Activated CD4-positive, alpha-beta T cell treated with anti-CD3 and anti-CD28 coated beads for 1 hour (primary cell): ENCODE data around the gene DUXA.
A peak's percentile ranks its signal among the peaks of the same experiment; 100 is the strongest.
"Not testable (repeated sequence)": the region's sequence is repeated elsewhere in the genome, so short reads cannot be mapped to it uniquely, and the experiment has no call there.

ENCODE experiments used
- DNase-seq: peaks from one replicate; pipeline ENCODE4 v3.0.0-alpha.2; 2020

Gene DUXA

DNA sequence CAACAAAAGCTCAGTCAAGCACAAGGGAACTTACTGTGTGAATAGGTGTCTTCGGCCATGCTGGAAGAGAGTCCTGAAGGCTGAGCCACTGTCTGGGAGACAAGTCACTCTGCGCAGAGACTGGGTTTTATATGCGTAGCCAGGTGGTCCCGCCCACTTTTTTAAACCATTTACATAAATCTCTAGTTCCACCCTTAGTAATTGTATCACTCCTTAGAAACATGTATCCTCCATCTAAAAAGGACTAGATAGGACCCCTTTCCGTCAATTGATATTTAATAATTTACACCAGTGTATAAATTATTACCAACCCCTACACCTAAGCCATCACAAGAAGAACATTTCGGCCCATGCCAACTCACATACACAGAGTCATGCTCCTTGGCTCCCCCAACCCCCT, at the start of gene DUXA:
DUXA (minus strand) TSS at position 101 of the 400 bp plus-strand sequence; CDS start at position 59, 42 bp downstream.
- no peak for DNase-seq

DNA sequence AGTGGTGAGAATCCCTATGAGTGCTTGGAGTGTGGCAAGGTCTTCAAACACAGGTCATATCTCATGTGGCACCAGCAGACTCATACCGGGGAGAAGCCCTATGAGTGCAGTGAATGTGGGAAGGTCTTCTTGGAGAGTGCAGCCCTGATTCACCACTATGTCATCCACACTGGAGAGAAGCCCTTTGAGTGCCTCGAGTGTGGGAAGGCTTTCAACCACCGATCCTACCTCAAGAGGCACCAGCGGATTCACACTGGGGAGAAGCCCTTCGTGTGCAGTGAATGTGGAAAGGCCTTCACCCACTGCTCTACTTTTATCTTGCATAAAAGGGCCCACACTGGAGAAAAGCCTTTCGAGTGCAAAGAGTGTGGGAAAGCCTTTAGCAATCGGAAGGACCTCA, 44.8 kb upstream of the DUXA start:
- DNase-seq = no peak

DNA sequence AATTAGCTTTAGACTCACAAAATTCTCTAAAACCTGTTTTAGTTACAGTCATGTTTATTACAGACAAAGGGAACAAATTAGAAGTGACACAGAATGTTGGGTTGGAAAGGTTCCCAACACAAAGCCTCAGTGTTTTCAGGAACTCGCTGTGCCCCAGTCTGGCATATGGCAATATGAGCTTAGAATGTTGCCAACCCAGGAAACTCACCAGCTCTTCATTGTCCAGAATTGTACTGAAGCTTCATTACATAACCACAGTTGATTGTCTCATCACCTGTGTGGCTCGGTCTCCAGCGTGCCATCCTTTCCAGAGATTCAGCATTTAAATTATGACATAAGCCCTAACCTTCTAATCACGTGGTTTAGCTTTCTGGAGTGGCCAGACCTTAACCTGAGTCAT, 43.1 kb upstream of the DUXA start:
- DNase-seq = no peak

DNA sequence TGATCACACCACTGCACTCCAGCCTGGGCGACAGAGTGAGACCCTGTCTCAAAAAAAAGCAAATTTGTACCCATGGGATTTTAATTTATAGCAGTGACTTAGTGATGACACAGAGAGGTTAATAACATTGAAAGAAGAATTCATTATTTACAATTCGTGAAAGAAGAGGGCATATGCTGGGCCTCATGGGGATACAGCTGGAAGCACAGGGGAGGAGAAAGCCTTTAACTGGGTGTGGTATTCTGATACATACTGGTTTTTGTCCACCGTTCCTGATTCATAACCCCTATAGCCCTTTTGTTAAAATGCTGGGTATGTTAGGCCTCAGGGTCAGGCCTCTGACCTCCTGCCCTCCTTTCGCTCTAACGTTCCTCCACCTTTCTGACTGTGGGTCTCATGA, 34.9 kb upstream of the DUXA start:
- no peak for DNase-seq

DNA sequence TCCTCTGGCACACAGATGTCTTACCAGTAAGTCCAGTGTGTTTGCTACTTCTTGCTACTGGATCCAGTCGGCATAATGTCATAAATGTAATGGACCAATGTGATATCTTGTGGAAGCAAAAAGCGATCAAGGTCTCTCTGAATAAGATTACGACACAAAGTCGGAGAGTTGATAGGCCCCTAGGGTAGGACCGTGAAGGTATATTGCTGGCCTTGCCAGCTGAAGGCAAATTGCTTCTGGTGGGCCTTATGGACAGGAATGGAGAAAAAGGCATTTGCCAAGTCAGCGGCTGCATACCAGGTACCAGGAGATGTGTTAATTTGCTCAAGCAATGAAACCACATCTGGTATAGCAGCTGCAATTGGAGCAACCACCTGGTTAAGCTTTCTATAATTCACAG, 30.6 kb upstream of the DUXA start:
- DNase-seq = not testable (repeated sequence)

DNA sequence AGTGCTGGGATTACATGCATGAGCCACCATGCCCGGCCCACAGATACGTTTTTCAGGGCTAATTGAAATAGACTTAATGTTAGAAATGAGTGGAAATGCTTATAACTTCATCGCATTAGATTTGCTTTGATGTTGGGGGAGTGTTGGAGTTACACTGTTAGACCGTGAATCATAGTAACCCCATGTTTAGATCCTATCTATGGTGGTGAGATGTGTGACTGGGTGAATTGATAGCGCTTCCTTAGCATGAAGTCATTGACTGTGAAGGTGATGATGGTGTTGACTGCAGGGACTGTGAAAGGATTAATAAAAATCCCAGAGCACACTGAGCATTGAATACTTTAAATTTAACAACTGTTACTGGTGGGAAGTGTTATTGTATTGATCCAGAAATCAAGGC, 25.7 kb upstream of the DUXA start:
- DNase-seq = no peak

DNA sequence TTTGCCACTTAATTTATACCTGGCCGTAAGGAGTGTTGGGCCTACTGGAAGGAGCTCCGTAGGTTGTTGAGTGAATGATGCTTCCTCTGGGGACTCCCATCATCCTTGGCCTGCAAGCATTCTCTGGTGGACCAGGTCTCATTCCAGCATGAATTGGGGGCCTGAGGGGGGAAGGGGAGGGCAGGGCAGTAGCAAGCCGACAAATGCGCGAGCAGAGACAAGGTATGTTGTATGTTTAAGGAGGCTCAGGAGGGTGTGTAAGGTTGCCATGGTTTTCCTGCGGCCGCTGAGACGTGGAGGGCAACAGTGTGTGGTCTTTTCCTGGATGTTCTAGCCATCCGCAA, 24.8 kb upstream of the DUXA start:
- DNase-seq = no peak

DNA sequence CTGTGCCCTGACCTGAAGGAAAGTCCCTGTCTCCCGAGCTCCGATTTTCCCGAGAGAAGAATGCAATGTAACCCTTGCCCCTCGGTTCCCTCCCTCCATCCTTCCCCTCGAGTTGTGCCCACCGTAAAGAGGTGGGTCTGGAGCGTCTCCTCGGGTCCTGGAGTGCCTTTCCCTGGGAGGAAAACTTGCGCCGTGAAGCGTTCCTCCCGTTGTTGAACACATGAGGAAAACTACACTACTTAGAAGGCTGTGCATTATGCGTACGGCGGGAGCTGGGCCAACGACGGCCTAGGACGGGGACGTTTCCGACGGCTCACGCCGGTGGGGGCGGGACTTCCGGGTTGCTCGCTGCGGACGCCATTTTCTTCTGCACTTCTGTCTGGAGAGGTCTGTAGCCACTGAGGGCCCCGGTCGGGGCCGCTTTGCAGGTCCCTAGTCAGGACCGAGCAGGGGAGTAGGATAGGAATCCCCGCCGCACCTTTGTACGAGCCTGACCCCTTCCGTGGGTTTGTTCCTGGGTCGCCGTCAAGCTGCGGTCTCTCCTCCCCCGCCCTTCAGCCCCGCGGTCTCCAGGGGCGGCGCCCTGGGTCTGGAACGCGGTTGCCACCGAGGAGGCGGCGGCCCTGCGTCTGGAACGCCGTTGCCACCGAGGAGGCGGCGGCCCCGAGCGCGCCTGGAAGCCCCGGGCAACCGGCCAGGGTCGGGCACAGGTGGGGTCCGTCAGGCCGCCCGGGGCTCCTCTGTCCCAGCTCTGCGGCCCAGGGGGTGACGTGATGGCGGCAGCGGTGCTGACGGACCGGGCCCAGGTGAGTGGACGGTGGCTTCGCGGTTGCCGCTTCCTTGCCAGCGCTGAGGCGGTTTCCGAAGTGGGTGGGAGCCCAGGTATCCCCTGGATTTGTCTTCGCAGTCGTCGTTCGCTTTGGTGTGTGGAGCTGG, 24.1 kb upstream of the DUXA start, which contains the start of gene ZNF264:
ZNF264 (plus strand) TSS at position 360 of the 936 bp plus-strand sequence; CDS start at position 774, 414 bp downstream.
- DNase-seq = peak; percentile 78

DNA sequence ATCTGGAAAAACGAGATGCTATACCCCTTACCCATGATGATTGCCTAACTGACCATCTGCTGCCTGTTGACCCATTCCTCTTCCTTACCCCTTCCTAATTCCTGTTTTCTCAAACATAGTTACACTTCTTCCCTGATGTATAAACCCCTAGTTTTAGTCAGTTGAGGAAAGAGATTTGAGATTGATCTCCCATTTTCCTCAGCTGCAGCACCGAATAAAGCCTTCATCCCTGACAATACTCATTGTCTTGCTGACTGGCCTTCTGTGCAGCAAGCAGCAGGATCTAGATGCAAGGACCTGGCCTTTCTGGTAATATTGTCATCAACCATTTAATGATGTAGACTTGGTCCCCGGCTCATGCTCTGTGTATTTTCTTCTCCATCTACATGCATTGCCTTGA, 23.0 kb upstream of the DUXA start:
- DNase-seq = no peak

DNA sequence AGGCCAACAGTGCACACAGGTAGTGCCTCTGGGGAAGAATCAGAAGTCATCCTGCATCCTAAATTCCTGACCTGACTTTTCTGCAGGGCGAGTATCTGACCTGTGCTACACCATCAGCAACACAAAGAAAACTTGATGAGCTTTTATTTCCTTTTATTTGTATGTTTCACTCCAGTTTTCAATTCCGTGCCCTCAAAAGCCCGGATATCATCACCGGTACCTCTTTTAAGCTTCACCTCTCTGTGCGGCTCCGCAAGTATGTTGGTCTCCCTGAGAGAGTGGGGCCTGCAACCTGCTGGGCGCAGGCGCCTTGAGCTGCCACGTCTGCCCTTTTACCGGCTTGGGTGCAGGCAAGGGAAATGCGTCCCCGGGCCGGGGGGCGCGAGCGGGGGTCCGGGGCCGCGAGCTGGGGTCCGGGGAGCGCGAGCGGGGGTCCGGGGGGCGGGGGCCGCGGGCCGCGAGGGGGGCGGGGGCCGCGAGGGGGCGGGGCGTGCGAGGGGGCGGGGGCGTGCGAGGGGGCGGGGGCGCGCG, 4.3 kb upstream of the DUXA start:
- DNase-seq = peak; percentile 22

DNA sequence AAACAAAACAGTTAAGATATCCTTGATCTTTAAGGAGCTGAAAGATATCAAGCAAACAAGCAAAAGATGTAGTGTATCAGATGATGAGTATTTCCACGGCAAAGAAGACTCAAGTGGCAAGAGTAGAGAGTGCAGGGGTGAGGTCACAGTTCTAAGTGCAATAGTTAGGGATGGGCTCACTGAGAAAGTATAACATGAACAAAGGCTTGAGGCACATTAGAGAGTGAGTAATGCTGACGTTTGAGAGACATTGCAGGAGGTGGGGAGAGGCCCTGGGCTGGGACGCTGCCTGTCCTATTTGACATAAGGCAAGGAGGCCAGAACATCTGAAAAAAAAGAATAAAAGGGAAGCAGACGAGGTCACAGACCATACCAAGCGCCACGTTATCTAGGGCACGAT, 1.4 kb downstream of the DUXA start:
- DNase-seq = no peak

DNA sequence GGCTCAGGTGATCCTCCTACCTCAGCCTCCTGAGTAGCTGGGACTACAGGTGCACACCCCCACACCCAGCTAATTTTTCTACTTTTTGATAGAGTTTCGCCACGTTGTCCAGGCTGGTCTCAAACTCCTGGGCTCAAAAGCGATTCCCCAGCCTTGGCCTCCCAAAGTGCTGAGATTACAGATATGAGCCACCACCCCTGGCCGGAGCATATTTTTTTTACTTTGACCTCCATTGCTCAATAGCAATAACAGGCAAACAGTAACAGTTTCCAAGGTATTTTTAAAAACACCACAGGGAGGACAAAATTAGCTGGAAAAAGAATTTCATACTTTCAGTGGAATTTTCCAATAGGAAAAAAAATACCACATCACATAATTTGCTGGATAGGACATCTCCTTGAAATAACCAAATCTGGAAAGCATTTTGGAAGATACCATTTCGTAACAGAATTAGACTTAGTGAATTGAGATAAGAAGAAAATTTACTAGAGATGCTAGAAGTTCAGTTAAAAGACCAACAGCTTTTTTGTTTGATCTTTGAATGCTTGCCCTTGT, 5.2 kb downstream of the DUXA start:
- no peak for DNase-seq

DNA sequence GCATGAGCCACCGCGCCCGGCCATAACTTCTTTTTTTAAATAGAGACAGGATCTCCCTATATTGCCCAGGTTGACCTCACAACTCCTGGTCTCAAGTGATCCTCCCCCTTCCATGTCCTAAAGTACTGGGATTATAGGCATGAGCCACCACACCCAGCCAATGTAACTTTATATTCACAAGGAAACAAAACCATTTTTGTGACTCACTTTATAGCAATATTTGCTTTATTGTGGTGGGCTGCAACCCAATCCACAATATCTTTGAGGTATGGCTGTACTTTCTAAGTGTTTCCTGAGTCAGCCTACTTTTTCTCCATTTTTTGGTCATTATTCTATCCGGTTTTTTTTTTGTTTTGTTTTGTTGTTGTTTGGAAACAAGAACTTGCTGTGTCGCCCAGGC, 14.4 kb downstream of the DUXA start:
- no peak for DNase-seq

DNA sequence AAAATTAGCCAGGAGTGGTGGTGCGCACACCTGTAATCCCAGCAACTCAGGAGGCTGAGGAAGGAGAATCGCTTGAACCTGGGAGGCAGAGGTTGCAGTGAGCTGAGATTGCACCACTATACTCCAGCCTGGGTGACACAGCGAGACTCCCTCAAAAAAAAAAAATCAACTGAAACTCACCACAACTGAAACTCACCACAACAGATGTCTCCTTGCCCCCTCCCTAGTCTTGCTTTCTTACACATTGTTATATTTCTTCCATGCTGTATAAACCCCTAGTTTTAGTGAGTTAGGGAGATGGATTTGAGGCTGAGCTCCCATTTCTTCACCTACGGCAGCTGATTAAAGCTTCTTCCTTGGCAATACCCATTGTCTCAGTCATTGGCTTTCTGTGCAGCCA, 25.6 kb downstream of the DUXA start:
- DNase-seq = no peak

DNA sequence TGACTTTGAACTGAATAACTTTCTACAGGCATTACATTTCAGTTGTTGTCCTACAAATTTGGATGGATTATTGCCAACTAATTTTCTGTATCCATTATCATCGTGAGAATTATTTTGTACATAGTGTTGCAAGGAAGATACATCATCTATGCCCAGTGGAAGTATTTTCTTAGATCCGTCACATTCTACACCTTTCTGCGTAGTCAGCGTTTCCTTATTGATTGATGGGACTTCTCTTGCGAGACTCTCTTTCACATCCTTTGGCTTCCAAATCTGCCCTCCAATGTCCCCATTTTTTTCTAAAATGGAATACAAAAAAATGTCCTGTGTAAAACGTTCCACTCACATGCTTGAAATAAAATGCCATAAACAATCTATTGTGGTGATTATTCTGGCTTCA, 31.5 kb downstream of the DUXA start:
- DNase-seq = no peak

DNA sequence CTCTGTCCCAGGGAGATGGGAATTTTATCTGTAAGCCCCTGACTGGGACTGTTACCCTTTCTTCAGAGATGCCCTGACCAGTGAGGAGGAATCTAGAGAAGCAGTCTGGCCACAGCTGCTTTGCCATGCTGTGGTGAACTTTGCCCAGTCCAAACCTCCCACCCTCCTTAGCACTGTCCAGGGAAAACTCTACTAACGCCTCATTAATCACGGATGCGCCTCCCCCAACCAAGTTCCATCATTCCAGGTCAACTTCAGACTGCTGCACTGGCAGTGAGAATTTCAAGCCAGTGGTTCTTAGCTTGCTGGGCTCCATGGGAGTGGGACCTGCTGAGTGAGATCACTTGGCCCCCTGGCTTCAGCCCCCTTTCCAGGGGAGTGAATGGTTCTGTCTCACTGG, 39.9 kb downstream of the DUXA start:
- not testable (repeated sequence) for DNase-seq

DNA sequence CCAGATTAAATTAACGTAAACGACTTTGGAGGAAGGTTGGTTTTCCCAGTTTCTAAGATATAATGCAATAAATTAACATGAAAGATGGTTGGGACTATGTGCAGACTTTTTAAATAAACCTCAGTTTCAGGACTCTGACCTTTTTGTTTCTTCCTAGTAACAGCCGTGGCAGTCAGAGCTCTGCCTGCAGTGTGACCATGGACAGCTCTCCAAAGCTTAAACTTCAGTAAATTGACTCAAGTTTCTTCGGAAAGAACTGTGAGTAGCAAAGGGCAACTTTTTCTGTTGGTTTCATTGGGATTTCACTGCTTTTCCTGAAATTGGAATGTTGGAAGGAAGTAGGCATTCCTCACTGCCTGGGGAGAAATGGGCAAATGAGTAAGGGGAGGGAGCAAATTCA, 43.4 kb downstream of the DUXA start:
- DNase-seq = no peak

DNA sequence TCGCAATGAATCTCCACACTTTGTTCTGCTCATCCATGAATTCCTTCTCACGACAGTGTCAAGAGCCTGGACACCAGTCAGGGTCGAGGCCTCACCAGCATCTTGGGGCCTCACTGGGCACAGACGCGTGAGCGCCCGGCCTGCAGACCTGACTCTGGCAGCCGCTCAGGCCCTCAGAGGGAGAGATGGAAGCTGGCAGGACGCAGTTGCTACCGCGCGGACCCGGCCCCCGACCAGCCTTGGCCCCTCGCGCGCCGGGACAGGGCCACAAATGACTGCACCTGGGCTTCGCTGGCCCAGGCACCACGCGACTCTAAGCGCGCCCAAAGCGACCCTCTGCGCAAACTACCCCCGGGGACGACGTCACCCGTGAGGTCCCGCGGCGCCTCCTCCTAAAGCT, 48.4 kb downstream of the DUXA start:
- DNase-seq = no peak

DNA sequence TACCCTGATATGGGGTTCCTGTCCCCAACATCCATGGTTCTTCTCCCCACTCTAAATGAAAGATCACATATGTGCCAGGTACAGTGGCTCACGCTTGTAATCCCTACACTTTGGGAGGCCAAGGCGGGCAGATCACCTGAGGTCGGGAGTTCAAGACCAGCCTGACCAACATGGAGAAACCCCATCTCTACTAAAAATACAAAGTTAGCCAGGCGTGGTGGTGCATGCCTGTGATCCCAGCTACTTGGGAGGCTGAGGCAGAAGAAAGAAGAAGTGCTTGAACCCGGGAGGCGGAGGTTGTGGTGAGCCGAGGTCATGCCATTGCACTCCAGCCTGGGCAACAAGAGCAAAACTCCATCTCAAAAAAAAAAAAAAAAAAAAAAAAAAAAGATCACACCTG, 53.8 kb downstream of the DUXA start:
- DNase-seq = not testable (repeated sequence)

DNA sequence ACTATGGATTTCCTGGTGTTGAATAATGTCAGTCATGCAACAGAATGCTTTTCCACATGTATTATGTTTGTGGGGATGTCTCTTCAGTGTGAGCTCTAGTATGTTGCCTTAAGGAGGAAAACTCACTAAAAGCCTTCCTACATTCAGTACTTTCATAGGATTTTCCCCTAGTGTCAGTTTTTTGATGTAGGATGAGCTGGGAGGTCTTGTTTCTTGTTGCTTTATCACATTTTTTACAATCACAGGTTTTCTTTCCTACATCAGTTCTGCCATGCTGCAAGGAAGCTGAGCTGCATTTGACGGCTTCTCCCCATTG, 56.0 kb downstream of the DUXA start:
- no peak for DNase-seq

DNA sequence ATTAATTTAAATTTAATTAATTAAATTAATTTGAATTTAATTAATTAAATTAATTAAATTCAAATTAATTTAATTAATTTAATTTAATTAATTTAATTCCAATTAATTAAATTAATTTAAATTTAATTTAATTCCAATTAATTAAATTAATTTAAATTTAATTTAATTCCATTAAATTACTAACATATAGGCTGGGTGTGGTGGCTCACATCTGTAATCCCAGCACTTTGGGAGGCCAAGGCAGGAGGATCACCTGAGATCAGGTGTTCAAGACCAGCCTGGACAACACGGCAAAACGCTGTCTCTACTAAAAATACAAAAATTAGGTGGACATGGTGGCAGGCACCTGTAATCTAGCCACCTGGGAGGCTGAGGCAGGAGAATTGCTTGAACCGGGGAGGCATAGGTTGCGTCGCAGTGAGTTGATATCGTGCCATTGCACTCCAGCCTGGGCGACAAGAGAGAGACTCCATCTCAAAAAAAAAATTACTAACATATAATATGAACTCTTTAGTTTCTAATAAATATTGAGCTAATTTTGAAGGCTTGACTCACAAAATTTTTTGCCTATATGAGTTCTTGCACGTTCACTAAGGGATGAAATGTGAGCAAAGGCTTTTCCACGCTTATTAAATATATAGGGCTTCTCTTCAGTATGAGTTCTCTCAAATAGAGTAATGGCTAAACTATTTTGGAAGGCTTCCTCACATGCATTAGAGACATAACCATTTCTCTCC, 56.5 kb downstream of the DUXA start:
- DNase-seq = no peak

DNA sequence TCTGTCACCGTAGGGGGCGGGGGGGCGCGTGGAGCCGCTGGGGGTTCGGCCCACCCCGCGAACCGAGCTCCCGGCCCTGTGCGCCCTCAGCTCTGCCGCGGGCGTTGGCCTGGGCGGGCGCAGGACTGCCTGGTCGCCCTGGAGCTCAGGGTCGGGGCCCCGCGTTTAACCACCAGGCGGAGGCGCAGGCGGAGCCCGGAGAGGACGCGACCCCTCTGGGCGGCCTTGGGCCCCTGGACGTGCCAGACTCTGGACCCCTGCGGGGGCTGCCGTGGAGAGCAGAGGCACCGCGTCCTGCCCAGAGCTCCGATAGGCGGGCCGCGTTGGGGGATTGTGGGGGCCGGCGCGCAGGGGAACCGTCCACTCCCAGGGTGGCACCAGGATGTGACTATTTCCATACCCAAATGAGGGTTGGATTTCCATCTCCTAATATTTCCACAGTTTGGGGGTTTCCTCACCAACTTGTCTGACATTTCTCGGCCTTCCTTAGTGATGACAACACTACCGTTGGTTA, 60.5 kb downstream of the DUXA start:
- no peak for DNase-seq

DNA sequence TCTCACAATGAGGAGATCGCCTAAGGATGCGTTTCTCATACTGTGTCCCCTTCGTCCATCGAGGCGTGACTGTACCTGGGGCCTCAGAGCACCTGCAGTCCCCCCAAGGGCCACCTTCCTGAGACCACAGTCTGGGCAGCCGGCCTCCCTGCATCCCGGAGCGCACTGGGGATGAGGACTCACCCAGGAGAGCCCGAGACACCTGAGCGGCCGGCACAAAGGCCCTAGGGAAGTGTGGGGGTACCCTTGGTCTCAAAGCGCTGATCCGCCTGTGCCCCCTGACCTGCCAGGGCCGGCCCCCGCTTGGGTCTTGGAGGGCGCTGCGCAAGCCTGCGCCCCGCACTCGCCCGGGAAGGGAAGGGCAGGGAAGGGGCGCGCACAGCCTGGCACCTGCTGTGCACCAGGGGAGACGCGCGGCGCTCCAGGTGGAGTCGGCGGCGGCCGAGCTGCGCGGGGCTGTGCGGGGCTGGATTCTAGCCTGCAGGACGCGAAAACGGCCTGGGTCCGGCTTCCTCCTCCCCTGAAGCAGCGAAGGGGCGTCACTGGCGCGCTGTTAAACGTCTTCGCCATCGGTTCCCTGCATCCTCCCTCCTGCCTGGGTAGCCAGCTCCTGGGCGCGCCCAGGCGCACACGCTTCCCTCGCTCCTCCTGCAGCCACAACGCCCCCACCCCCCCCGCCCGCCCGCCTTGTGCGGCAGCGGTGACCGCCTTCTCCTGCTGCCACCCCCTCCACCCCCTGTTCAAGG, 61.1 kb downstream of the DUXA start:
- DNase-seq = no peak
